HepG2 (cell line): ENCODE results near the gene GSAP. TPM values are rescaled to one million over a fixed set of nuclear protein-coding genes. Genes with fewer than 3 reads are reported as not detected.
A peak's percentile ranks its signal among the peaks of the same experiment; 100 is the strongest.

Experiments used
- EHMT2 ChIP-seq: fragments of 200-600 bp; sonication (generic); IDR thresholded peaks from 2 replicates; pipeline ENCODE4 v1.7.0; 2017; ENCODE audit warnings: antibody characterized with exemption, low read depth, low read length, borderline replicate concordance
- ETV6 ChIP-seq: sonication (generic); formaldehyde crosslinking; conservative IDR thresholded peaks from 2 replicates; pipeline ENCODE4 v1.4.0; 2020; ENCODE audit warnings: missing genetic modification reagents
- FOXP4 ChIP-seq: sonication (generic); formaldehyde crosslinking; IDR thresholded peaks from 2 replicates; pipeline ENCODE4 v1.4.0; 2020; ENCODE audit warnings: missing genetic modification reagents
- HMG20A ChIP-seq: IDR thresholded peaks from 2 replicates; pipeline ENCODE4 v1.6.1; 2016; ENCODE audit warnings: borderline replicate concordance
- JUNB ChIP-seq: sonication (generic); formaldehyde crosslinking; IDR thresholded peaks from 2 replicates; pipeline ENCODE4 v1.8.0; 2022; ENCODE audit warnings: missing genetic modification reagents, mild to moderate bottlenecking, borderline replicate concordance
- NR2C2 ChIP-seq: sonication (generic); formaldehyde crosslinking; IDR thresholded peaks from 2 replicates; pipeline ENCODE4 v1.4.0; 2020; ENCODE audit warnings: missing genetic modification reagents, mild to moderate bottlenecking, moderate library complexity, borderline replicate concordance
- PAF1 ChIP-seq: IDR thresholded peaks from 2 replicates; pipeline ENCODE4 v1.6.1; 2016; ENCODE audit warnings: missing genetic modification reagents, missing compliant biosample characterization
- PRDM15 ChIP-seq: sonication (generic); formaldehyde crosslinking; IDR thresholded peaks from 2 replicates; pipeline ENCODE4 v1.4.0; 2020; ENCODE audit warnings: missing genetic modification reagents
- SSRP1 ChIP-seq: IDR thresholded peaks from 2 replicates; pipeline ENCODE4 v1.6.1; 2016; ENCODE audit warnings: control low read depth
- THYN1 ChIP-seq: sonication (generic); formaldehyde crosslinking; IDR thresholded peaks from 2 replicates; pipeline ENCODE4 v1.8.1; 2023; ENCODE audit warnings: low read depth, mild to moderate bottlenecking, moderate library complexity, missing genetic modification reagents, borderline replicate concordance
- ZBTB42 ChIP-seq: sonication (generic); formaldehyde crosslinking; IDR thresholded peaks from 2 replicates; pipeline ENCODE4 v1.5.0; 2020; ENCODE audit warnings: mild to moderate bottlenecking, missing genetic modification reagents
- ZNF234 ChIP-seq: sonication (generic); formaldehyde crosslinking; conservative IDR thresholded peaks from 2 replicates; pipeline ENCODE4 v1.5.1; 2020; ENCODE audit warnings: mild to moderate bottlenecking, missing genetic modification reagents
- ZNF547 ChIP-seq: sonication (generic); formaldehyde crosslinking; IDR thresholded peaks from 2 replicates; pipeline ENCODE4 v1.5.1; 2020; ENCODE audit warnings: mild to moderate bottlenecking, missing genetic modification reagents
- ZNF558 ChIP-seq: sonication (generic); formaldehyde crosslinking; IDR thresholded peaks from 2 replicates; pipeline ENCODE4 v1.9.0; 2022; ENCODE audit warnings: mild to moderate bottlenecking, missing genetic modification reagents, borderline replicate concordance
- ZNF687 ChIP-seq: sonication (generic); formaldehyde crosslinking; IDR thresholded peaks from 2 replicates; pipeline ENCODE4 v1.5.1; 2020; ENCODE audit warnings: mild to moderate bottlenecking, missing genetic modification reagents, moderate library complexity
- ZNF703 ChIP-seq: sonication (generic); formaldehyde crosslinking; IDR thresholded peaks from 2 replicates; pipeline ENCODE4 v1.5.1; 2020; ENCODE audit warnings: missing genetic modification reagents, mild to moderate bottlenecking, moderate library complexity, borderline replicate concordance
- ZNF713 ChIP-seq: sonication (generic); formaldehyde crosslinking; IDR thresholded peaks from 2 replicates; pipeline ENCODE4 v1.4.0; 2020; ENCODE audit warnings: mild to moderate bottlenecking, missing genetic modification reagents
- polyA plus RNA-seq, 8 experiments: library from polyadenylated mRNA; depleted of rRNA in 3 of 8; stranded (reverse) in 7 of 8; unstranded in 1 of 8; fragments of >200 nt; fragmentation: Illumina TruSeq in 4 of 8; extraction: Trizol in 4 of 8; gene quantifications; 2 replicates each; pipeline versions ENCODE4 v1.2.1 to v1.2.3, GENCODE V29; 2011 to 2016; ENCODE audit warnings: low read depth in 4 of 8, missing spikeins in 1 of 8, mixed read lengths in 1 of 8; ENCODE audit not compliant: insufficient read depth in 1 of 8
- total RNA-seq, 5 experiments: library from RNA; depleted of rRNA; stranded (reverse); fragments of >200 nt; fragmentation: Illumina TruSeq; extraction: Trizol; gene quantifications; 2 replicates each; pipeline ENCODE4 v1.2.3, GENCODE V29; 2016; ENCODE audit warnings: low read depth in 1 of 5

Gene GSAP
- total and polyA plus RNA-seq, 2 of the 13 experiments (the other 11 are each of a cell fraction or from before 2014, with no cell fraction given), result 34.6 to 40.6 TPM

GRCh38 chr7:77457779-77458178, 41.6 kb upstream of the GSAP start (continued):
- no peak for TF ChIP-seq PRDM15
- no peak for TF ChIP-seq ZNF547
- no peak for TF ChIP-seq ZNF558 (CRISPR knock-in tag)
- no peak for TF ChIP-seq ETV6 (CRISPR knock-in tag)
- TF ChIP-seq NR2C2 (CRISPR knock-in tag), result no peak
- TF ChIP-seq ZNF703, result no peak
- TF ChIP-seq SSRP1 (CRISPR knock-in tag), result no peak
- no peak for TF ChIP-seq ZNF234 (CRISPR knock-in tag)
- TF ChIP-seq PAF1 (CRISPR knock-in tag), result no peak
- TF ChIP-seq ZNF687 (CRISPR knock-in tag), result no peak
- TF ChIP-seq HMG20A (CRISPR knock-in tag), result peak; percentile 65; the same call in 1 of the 2 replicates
- no peak for TF ChIP-seq ZNF713 (CRISPR knock-in tag)
- no peak for TF ChIP-seq ZBTB42 (CRISPR knock-in tag)
- TF ChIP-seq JUNB (CRISPR knock-in tag), result no peak
- no peak for TF ChIP-seq THYN1 (CRISPR knock-in tag)
- peak; percentile 84 for TF ChIP-seq FOXP4
- no peak for TF ChIP-seq EHMT2
